Stomach (tissue), 4 donors: ENCODE data around the gene CHN2.

Experiments used
- POLR2A ChIP-seq, 4 donors: fragments of 450-650 bp; IDR thresholded peaks; one replicate each; pipeline ENCODE4 v1.6.1; 2016; ENCODE audit warnings: antibody characterized with exemption in 4 of 4, control low read depth in 2 of 4, mild to moderate bottlenecking in 1 of 4, moderate library complexity in 1 of 4
- POLR2AphosphoS5 ChIP-seq, 3 donors: sonication (generic); formaldehyde crosslinking; IDR thresholded peaks; one replicate each; pipeline ENCODE4 v1.6.1; 2016; ENCODE audit warnings: antibody characterized with exemption in 3 of 3
- TF ChIP-seq, protein P1 (sequence below), 7 experiments: fragments of 450-650 bp in 4 of 7; fragments of 200-600 bp in 3 of 7; sonication (generic) in 3 of 7; IDR thresholded peaks; one replicate each; pipeline ENCODE4 v1.5.1; 2016 to 2019; ENCODE audit warnings: antibody characterized with exemption in 7 of 7, control low read depth in 2 of 7, mild to moderate bottlenecking in 1 of 7

DNA sequence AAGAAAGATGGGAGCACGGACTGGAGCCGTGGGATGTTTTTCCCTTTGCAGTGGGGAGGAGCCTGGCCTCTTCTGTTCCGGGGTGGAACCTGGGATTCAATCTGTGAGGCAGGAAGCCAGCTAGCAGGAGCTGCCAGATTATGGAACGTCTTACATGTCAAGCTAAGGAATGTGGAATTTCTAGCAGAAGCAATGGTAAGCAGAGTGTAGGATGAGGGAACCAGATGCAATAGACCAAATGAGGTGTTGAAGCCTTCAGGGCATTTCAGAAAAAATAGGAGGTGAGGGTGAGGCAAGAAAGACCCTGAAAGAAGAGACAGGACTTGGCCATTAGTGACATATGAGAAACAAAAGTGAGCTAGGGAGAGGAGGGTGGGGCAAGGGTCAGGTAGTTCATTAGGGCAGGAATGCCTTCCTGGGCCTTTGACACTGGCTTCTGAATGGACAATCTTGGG is 105.5 kb downstream of the CHN2 start:
- TF ChIP-seq, protein P1, sequence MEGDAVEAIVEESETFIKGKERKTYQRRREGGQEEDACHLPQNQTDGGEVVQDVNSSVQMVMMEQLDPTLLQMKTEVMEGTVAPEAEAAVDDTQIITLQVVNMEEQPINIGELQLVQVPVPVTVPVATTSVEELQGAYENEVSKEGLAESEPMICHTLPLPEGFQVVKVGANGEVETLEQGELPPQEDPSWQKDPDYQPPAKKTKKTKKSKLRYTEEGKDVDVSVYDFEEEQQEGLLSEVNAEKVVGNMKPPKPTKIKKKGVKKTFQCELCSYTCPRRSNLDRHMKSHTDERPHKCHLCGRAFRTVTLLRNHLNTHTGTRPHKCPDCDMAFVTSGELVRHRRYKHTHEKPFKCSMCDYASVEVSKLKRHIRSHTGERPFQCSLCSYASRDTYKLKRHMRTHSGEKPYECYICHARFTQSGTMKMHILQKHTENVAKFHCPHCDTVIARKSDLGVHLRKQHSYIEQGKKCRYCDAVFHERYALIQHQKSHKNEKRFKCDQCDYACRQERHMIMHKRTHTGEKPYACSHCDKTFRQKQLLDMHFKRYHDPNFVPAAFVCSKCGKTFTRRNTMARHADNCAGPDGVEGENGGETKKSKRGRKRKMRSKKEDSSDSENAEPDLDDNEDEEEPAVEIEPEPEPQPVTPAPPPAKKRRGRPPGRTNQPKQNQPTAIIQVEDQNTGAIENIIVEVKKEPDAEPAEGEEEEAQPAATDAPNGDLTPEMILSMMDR (IDR thresholded peaks at IDR 0.05), result no peak
- TF ChIP-seq POLR2A (IDR thresholded peaks at IDR 0.05) (no peak), POLR2AphosphoS5 (IDR thresholded peaks at IDR 0.05) (no peak)
